NCI-H748 (cell line): ENCODE results near the gene ZSCAN16.

Experiments used
- DNase-seq: peaks from one replicate; lab custom pipeline; 2025; ENCODE audit not compliant: unreplicated experiment; lab: John Stamatoyannopoulos, UW

The ZSCAN16 gene

DNA sequence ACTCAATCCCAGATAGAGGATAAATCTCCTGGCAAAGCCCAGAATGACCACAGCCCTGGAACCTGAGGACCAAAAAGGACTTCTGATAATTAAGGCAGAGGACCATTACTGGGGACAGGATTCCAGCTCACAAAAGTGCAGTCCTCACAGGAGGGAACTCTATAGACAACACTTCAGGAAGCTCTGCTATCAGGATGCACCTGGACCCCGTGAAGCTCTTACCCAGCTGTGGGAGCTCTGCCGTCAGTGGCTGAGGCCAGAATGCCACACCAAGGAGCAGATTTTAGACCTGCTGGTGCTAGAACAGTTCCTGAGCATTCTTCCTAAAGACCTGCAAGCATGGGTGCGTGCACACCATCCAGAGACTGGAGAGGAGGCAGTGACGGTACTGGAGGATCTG is 992 bp downstream of the ZSCAN16 start:
- DNase-seq: no peak

DNA sequence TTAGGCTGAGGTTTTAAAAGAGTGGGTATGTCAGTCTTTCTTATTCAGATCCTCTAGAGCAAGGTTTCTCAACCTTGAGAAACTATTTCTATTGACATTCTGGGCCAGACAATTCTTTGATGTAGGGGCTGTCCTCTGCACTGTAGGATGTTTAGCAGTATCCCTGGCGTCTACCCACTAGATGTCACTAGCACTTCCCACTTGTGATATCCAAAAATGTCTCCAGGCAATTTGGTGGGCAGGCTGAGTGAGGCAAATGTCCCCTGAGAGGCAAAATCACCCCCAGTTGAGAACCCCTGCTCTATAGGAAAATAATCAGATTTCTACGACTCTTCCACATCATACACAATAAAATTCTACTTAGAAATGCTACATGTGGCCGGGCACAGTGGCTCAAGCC is 9.6 kb downstream of the ZSCAN16 start:
- peak; percentile 60 for DNase-seq

DNA sequence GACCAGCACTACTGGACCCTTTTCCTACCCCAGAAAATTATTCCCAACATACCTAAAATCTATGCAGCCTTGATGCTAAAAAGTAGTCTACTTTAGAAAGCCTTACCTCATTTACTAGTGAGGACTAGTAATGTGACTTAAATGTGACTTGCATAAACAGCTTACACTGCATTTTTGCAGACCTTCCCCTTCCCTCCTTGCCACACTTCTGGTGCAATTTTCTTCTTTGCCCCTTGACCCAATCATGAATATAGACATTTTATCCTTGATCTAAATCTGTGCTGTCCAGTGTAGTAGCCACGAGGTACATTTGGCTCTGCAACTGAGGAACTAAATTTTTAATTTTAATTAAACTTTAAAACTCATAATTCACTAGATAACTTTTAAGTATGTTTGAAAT is 10.3 kb downstream of the ZSCAN16 start:
- DNase-seq: no peak

DNA sequence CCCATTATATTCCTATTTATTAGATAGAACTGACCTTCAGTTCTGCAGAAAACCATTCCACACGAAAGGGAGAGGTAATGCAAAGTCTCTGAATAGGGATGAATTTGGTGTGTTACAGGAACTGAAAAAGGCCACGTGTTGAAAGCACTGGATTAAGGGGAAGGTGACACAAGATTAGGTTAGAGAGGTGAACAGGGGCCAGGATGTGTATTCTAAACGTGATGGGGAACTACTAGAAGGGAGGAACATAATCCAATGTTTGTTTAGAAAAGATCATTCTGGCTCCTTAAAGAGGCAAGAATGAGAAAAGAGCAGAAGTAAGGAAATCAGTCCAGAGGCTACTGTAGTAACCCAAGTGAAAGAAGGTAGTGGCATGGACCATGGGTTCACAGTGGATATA is 11.0 kb downstream of the ZSCAN16 start:
- DNase-seq: peak; percentile 6

DNA sequence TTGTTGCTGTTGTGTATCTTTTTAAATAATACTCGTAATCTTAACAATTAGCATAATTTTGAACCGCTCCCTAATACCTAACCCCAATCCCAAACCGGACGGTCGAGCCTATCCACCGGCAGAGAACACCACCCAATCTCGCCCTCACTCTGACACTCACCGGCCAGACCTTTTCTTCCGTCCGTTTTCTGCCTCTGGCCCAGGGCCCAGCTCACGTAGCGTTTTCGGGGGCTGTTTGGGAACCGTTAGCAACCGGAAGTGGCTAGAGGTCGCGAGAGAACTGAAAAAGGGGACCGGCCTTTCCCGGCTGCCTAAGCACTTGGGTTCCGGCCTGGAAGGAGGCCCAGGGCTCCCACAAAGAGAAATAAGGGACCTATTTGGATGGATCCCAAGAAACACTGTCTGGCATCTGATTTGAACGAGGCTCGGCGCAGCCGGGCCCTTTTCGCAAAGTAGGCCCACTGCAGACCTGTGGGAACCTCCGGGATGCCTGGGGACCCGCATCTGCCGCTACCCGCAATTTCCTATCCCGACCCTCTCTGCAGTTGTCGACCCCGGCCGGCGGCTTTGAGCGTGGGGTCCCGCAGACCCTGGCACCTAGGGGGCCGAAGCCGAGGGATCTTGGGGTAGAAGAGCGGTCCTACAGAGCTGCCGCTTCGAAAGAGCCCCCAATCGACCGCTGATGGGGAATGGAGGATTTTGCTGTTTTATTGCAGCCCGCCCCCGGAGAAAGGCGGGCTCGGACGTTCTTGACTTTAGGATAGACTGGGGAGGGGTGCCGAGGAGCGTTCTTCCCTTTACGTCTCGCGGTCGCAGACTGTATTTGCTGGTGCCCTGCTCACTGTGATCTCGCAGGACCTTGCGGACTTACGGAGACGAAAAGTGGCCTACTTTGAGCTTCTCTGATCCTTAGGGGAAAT is 12.4 kb downstream of the ZSCAN16 start:
- DNase-seq: peak; percentile 96

DNA sequence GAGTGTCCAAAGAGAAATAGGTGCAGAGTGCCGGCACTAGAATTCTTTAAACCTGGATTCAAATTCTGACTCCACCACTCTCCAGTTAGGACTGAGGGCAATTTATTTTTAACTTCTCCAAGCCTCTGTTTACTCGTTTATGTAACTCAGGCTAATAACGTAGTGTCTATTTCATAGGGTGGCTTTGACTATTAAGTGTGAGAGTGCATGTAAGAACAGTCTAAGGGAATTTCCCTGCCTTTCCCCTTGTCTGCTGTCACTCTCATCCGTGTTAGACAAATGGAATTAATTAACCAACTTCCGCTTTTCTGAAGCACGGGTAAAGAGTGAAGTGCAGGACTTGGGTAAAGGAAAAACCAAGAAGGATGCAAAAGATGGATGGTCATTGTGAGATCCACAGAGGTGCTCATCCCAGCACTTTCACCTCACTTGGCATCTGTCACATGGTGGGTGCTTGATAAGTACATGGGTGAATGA is 13.1 kb downstream of the ZSCAN16 start:
- DNase-seq: peak; percentile 50

DNA sequence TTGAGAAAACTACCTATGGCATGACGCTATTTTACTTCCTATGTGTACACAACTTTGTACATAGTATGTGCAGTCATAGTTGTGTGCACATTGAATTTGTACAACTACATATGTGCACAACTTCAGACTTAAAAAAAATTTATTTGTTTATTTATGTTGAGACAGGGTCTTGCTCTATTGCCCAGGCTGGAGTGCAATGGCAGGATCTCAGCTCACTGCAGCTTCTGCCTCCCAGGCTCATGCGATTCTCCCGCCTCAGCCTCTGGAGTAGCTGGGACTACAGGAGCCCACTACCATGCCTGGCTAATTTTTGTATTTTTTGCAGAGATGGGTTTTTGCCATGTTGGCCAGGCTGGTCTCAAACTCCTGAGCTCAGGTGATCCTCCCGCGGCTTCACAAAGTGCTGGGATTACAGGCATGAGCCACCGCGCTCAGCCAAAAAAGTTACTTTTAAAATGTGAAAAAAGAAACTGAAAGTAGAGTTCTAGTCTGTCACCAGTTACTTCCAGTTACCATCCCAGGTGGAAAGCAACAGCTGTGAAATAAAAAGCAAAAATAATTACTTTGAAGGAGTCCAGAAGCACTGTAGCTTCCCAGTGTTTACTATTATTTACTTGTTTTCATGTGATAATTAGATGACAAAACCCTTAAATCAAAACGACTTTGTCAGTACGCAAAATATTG is 15.6 kb downstream of the ZSCAN16 start:
- no peak for DNase-seq

DNA sequence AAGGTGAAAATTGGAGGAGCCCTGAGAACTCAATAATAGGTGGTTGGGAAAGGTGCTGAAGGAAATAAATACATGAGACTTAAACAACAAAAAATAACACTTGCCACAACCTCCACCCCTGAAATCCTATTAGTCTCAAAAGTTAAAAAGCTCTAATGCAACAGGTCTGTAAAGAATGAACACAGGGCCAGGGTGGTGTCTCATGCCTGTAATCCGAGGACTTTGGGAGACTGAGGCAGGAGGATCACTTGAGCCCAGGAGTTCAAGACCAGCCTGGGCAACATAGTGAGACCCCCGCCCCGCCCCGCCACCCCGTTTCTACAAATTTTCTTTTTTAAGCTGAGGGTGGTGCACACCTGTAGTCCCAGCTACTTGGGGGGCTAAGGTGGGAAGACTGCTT is 16.2 kb downstream of the ZSCAN16 start:
- no peak for DNase-seq

DNA sequence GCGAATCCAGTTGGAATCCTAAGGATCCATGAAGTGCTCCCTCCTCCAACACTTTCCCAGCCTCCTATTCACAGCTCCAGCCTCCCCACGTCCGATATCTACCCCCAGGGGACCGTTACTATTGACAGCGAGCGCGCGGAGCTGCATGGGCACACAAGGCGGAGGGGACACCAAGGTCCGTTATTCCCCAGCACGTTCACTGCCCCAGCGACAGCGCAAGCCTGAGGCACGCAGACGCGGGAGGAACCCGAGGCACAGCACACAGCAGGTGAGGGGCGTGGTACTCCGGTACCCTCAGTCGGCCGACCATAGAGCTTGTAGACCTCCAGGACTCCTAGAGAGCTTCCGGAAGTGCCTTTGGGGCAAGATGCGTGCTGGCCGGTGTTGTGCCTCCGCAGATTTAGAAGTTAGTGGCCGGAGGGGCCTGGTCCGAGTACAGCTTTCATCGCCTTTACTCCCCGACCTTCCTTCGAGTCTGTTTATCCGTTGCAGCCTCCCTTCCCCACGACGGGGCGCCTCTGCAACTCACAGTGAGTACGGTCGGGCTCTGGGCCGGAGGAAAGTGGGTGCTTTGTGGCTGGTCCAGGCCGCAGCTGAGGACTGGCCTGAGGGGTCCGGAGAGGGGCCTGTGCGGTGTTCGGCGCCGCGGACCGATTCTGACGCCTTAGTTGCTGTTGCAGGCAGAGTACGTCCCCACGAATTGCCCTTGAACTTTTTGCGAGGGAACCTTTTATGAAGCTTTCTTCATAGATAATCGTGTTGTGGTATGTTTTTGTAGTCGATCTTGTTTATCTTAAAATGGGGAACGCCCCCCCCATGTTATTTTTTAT is 17.3 kb downstream of the ZSCAN16 start, which contains the start of gene ZKSCAN8:
Gene ZKSCAN8 (plus strand): TSS at position 384 of the 830 bp plus-strand sequence. CDS start 6,525 bp downstream, outside the sequence.
- peak; percentile 99 for DNase-seq

DNA sequence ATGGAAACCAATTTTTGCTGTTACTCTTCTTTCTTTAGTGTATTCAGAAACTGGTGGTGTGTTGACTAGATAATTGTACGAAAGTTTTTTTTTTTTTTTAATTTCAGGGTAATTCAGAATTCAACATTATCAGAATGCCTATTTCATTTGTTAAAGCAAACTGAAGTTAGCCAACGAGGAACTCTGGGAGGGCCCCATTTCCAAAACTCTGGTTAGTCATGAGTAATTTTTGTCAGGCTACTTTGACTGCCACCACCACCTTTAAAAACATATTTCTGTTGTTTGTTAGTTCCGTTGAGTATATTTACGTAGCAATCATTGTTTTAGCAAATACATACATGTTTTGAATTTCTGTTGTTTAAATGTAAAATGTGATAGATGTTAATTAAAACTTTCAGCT is 18.0 kb downstream of the ZSCAN16 start:
- no peak for DNase-seq

DNA sequence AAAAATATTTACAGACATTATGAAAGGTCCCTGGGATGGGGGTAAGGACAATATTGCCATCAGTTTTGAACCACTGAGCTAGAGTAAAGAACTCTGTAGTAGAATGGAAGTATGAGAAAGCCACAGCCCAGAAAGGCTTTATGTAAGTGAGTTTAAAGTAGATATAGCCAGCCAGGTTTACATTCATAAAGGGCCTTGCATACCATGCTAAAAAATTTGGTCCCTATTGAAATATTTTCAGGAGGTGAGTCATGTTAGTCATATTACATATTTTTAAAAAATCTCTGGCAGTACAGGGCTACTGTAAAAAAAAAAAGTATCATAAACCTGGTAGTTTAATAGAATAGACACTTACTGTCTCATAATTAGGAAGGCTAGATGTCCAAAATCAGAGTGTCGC is 20.8 kb downstream of the ZSCAN16 start:
- DNase-seq: no peak

DNA sequence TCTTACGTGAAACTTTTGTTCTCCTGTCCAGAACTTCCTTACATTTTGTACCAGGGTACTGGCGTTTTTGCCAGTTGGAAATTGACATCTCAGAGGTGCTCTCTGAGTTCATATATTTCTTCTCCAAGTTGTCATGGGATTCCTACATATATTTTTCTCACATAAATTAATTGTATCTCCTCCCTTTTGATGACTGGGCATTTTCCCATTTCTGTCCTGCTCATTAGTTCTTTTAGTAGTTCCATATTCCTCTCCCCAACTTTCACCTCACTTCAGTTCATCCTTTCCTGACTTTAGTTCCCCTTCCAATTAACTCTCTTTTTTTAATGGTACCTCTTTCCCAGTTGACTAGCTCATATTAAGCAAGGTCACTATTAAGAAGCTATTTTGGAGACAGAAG is 28.1 kb downstream of the ZSCAN16 start:
- no peak for DNase-seq

DNA sequence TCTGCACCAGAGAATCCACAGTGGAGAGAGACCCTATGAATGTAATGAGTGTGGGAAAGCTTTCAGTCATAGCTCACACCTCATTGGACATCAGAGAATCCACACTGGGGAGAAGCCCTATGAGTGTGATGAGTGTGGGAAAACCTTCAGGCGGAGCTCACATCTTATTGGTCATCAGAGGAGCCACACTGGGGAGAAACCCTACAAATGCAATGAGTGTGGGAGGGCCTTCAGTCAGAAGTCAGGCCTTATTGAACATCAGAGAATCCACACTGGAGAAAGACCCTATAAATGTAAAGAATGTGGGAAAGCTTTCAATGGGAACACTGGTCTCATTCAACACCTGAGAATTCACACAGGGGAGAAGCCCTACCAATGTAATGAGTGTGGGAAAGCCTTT is 29.1 kb downstream of the ZSCAN16 start:
- no peak for DNase-seq

DNA sequence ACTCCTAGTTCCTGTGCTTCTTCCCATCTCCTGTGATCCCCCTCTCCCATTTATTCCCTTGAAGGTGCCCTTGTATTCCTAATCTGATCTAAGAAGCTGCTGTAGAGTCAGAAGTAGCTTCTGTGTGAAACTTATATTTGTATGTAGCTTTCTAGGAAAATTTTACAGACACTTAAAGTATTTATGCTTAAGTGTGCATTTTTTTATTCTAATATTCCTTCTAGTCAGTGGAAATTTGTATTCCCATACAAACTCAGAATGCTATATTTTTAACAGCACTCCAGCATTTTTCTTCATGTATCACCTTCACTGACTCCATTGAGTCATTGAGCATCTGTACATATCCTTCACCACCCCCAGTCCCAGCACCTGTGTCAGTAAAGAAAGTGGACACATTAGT is 29.9 kb downstream of the ZSCAN16 start:
- no peak for DNase-seq

DNA sequence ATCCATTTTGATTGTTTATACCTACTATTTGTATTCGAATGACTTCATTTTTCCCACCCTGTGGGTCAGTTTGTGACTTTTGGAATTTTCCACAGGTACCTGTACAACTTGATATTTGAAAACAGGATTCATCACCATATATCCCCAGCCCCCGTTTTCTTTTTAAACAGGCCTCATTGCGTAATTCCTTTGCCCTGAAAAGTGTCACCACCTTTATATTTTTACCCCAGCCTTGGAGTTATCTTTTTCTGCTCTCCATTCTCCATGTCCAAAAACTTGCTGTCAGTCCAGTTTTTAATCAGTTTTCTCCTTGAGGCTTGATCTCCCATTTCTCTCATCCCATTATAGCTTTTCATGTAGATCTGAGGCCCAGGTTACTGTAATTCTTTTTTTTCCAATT is 33.9 kb downstream of the ZSCAN16 start:
- no peak for DNase-seq

DNA sequence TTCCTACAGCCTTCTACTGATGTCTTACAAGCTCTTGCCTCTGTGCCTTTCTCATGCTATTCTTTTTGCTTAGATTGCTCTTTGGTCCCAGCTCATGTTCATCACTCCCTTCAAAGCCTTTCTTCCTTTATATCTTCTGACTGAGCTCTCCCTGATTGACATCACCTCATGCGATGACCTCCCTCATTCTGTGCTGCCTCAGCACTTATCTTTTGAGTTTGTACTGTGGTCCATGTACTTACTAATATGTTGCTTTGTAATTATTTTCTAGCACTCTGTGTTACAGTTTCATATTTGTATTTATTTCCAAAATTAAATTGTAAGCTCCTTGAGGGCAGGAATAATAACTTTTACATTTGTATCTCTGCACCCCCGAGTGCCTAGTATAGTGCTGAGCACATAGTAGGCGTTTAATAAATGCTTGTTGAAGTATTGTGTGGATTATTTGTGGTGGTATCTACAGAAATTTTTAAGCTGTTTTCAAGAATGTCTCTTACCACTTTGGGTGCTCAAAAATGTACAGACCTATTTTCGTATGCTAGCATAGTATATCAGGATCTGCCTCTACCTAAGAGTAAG is 34.7 kb downstream of the ZSCAN16 start:
- DNase-seq: no peak

DNA sequence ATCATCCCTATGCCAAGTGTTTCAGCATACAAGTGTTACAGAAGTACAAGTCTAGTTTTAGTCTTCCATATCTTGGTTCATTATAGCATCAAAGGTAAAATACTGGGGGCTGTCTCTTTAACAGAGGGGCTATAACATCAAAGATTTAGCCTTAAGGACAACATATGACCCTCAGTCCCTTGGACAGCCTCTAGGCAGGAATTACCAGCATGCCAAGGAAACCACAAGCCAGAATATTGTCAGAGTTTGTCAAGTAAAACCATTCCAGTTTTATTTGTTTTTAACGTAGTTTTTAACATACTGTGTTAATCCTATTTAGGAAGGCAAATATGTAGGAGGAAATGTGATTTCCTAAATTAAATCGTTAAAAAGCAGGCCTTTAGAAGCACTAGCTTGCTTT is 35.8 kb downstream of the ZSCAN16 start:
- DNase-seq: no peak

DNA sequence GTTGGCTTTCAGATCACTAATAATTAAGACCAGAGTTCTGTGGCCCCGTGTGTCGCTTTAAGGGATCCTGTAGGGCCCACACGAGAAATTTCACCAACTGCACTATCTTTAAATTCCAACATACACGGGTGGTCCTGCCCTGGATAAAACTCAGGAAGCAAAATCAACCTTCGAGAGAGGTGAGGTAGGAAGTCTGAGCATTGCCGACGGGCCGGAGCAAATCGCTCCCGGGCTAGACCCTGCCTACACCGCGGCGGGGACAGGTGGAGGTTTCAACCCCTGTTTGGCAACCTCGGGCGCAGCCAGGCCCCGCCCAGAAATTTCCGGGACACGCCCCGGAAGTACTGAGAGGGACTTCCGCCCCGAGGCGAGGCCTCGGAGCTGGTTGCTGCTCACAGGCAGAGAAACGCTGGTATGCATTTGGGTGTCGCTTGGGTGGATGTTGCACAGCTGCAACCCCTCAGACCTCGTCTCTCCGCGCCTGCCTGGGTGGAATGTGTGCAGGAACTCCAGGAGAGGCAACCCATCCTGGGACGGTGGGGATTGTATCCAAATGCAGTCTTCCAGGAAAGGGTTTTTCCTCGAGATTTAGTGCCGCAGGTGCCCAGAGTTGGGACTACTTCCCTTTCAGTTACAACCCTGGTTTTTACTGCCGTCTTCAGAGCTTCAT is 37.1 kb downstream of the ZSCAN16 start:
- DNase-seq: peak; percentile 88

DNA sequence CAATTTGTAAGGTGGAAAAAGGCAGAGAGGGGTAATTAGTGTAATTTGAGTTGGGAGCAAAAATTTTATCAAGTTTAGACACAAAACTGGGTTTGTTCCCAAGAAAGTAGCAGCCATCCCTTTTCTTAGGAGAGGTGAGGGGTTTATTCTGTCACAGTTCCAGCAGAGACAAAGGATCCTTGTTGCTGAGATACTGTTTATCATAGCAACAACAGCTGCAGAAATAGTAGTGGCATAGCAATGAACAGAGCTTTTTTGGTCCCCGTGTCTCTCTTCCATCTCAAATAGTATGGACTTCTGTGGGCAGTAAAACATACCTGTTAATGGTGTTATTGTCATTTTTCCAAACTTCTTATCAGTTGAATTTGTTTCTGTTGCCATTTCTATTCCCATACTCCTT is 41.2 kb downstream of the ZSCAN16 start:
- peak; percentile 47 for DNase-seq

DNA sequence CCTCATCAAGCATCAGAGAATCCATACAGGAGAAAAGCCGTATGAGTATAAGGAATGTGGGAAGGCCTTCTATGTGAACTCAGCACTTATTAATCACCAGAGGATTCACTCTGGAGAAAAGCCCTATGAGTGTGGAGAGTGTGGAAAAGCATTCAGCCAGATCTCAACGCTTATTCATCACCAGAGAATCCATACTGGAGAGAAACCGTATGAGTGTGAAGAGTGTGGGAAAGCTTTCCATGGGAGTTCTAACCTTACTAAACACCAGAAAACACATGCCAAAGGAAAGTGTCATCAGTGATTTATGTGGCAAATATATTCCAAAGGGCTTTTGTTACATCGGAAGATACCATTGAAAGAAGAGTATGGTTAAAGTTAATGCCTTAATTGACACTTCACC is 42.7 kb downstream of the ZSCAN16 start:
- DNase-seq: no peak
